WTC11 (cell line): ENCODE measurements around the gene SEC16B. TPM values are rescaled to one million over a fixed set of nuclear protein-coding genes. Genes with fewer than 3 reads are reported as not detected.

ENCODE experiments used
- ATAC-seq: fragments of 200-7000 bp; cut with Tn5 transposase; 2 replicates; pipeline ENCODE4 v1.10.0; 2021; ENCODE audit warnings: mild to moderate bottlenecking, moderate library complexity
- CTCF ChIA-PET: fragments of 300-600 bp; sonication (Branson Sonifier 250); formaldehyde crosslinking; loops from one replicate; lab custom pipeline; 2021; ENCODE audit warnings: antibody characterized with exemption; lab: Charles Lee
- POLR2A ChIA-PET: fragments of 350-600 bp; sonication (Branson Sonifier 250); formaldehyde crosslinking; loops from one replicate; lab custom pipeline; 2021; ENCODE audit warnings: antibody characterized with exemption; lab: Charles Lee
- DNase-seq: peaks from one replicate; pipeline ENCODE4 v3.0.0; 2021; ENCODE audit warnings: low spot score
- H3K27ac Mint-ChIP-seq: 2 replicates; pipeline ENCODE4 v1.8.0; 2021; ENCODE audit warnings: mixed read lengths
- H3K27me3 Mint-ChIP-seq: 2 replicates; pipeline ENCODE4 v1.8.0; 2021; ENCODE audit warnings: low read depth, mild to moderate bottlenecking, moderate library complexity, mixed read lengths
- H3K36me3 Mint-ChIP-seq: 2 replicates; pipeline ENCODE4 v1.8.0; 2021; ENCODE audit warnings: mixed read lengths
- H3K4me1 Mint-ChIP-seq: 2 replicates; pipeline ENCODE4 v1.8.0; 2022; ENCODE audit warnings: mixed read lengths
- H3K4me3 Mint-ChIP-seq: 2 replicates; pipeline ENCODE4 v1.8.0; 2021; ENCODE audit warnings: mild to moderate bottlenecking, moderate library complexity, mixed read lengths
- H3K9me3 Mint-ChIP-seq: 2 replicates; pipeline ENCODE4 v1.8.0; 2021; ENCODE audit warnings: mixed read lengths
- ARID4B ChIP-seq: sonication (generic); formaldehyde crosslinking; IDR thresholded peaks from 2 replicates; pipeline ENCODE4 v1.8.0; 2023; ENCODE audit warnings: missing genetic modification reagents, mild to moderate bottlenecking, borderline replicate concordance
- ATF3 ChIP-seq: sonication (generic); formaldehyde crosslinking; conservative IDR thresholded peaks from 2 replicates; pipeline ENCODE4 v1.8.1; 2022; ENCODE audit warnings: mild to moderate bottlenecking, missing genetic modification reagents
- CBFB ChIP-seq: sonication (generic); formaldehyde crosslinking; IDR thresholded peaks from 2 replicates; pipeline ENCODE4 v1.8.1; 2022; ENCODE audit warnings: mild to moderate bottlenecking, low read depth, missing genetic modification reagents
- ETV6 ChIP-seq: sonication (generic); formaldehyde crosslinking; IDR thresholded peaks from 2 replicates; pipeline ENCODE4 v1.8.1; 2022; ENCODE audit warnings: mild to moderate bottlenecking, missing genetic modification reagents
- FOXJ3 ChIP-seq: sonication (generic); formaldehyde crosslinking; IDR thresholded peaks from 2 replicates; pipeline ENCODE4 v1.9.0; 2021; ENCODE audit warnings: missing genetic modification reagents, mild to moderate bottlenecking, borderline replicate concordance
- FOXP1 ChIP-seq: sonication (generic); formaldehyde crosslinking; IDR thresholded peaks from 2 replicates; pipeline ENCODE4 v1.8.0; 2022; ENCODE audit warnings: missing genetic modification reagents, mild to moderate bottlenecking, moderate library complexity, borderline replicate concordance
- FOXP4 ChIP-seq: sonication (generic); formaldehyde crosslinking; IDR thresholded peaks from 2 replicates; pipeline ENCODE4 v1.8.0; 2022; ENCODE audit warnings: mild to moderate bottlenecking, missing genetic modification reagents
- HMGA2 ChIP-seq: fragments of 250-450 bp; sonication (Bioruptor Pico); IDR thresholded peaks from 2 replicates; pipeline ENCODE4 v1.4.0; 2021; ENCODE audit warnings: mild to moderate bottlenecking, moderate library complexity
- HMGXB4 ChIP-seq: sonication (generic); formaldehyde crosslinking; IDR thresholded peaks from 2 replicates; pipeline ENCODE4 v1.8.1; 2023; ENCODE audit warnings: mild to moderate bottlenecking, moderate library complexity, missing genetic modification reagents
- IRF1 ChIP-seq: sonication (generic); formaldehyde crosslinking; IDR thresholded peaks from 2 replicates; pipeline ENCODE4 v1.8.0; 2023; ENCODE audit warnings: missing genetic modification reagents
- IRF2 ChIP-seq: sonication (generic); formaldehyde crosslinking; IDR thresholded peaks from 2 replicates; pipeline ENCODE4 v1.8.0; 2022; ENCODE audit warnings: low read depth, missing genetic modification reagents, borderline replicate concordance
- JAZF1 ChIP-seq: fragments of 250-450 bp; sonication (Bioruptor Pico); IDR thresholded peaks from 2 replicates; pipeline ENCODE4 v1.9.0; 2021; ENCODE audit warnings: moderate library complexity, mild to moderate bottlenecking, inconsistent platforms
- MYBL2 ChIP-seq: sonication (generic); formaldehyde crosslinking; IDR thresholded peaks from 2 replicates; pipeline ENCODE4 v1.8.1; 2023; ENCODE audit warnings: mild to moderate bottlenecking, moderate library complexity, missing genetic modification reagents
- NFYB ChIP-seq: sonication (generic); formaldehyde crosslinking; conservative IDR thresholded peaks from 2 replicates; pipeline ENCODE4 v1.8.0; 2022; ENCODE audit warnings: low read depth, missing genetic modification reagents
- NR1H2 ChIP-seq: sonication (generic); formaldehyde crosslinking; IDR thresholded peaks from 2 replicates; pipeline ENCODE4 v1.9.0; 2021; ENCODE audit warnings: mild to moderate bottlenecking, moderate library complexity, missing genetic modification reagents
- NR3C1 ChIP-seq: sonication (generic); formaldehyde crosslinking; conservative IDR thresholded peaks from 2 replicates; pipeline ENCODE4 v1.8.1; 2023; ENCODE audit warnings: low read depth, mild to moderate bottlenecking, missing genetic modification reagents
- OVOL2 ChIP-seq: fragments of 250-450 bp; sonication (Bioruptor Pico); IDR thresholded peaks from 2 replicates; pipeline ENCODE4 v1.9.0; 2021; ENCODE audit warnings: mild to moderate bottlenecking, borderline replicate concordance
- PREB ChIP-seq: sonication (generic); formaldehyde crosslinking; IDR thresholded peaks from 2 replicates; pipeline ENCODE4 v1.8.1; 2022; ENCODE audit warnings: mild to moderate bottlenecking, missing genetic modification reagents, moderate library complexity, borderline replicate concordance
- SP1 ChIP-seq: sonication (generic); formaldehyde crosslinking; conservative IDR thresholded peaks from 2 replicates; pipeline ENCODE4 v1.8.1; 2022; ENCODE audit warnings: missing genetic modification reagents
- ZBTB21 ChIP-seq: sonication (generic); formaldehyde crosslinking; IDR thresholded peaks from 2 replicates; pipeline ENCODE4 v1.8.1; 2023; ENCODE audit warnings: mild to moderate bottlenecking, missing genetic modification reagents, borderline replicate concordance
- ZBTB43 ChIP-seq: sonication (generic); formaldehyde crosslinking; IDR thresholded peaks from 2 replicates; pipeline ENCODE4 v1.8.1; 2023; ENCODE audit warnings: mild to moderate bottlenecking, missing genetic modification reagents
- ZNF416 ChIP-seq: fragments of 250-450 bp; sonication (Bioruptor Pico); IDR thresholded peaks from 2 replicates; pipeline ENCODE4 v1.9.0; 2021; ENCODE audit warnings: mild to moderate bottlenecking, inconsistent platforms
- total RNA-seq: library from RNA; stranded (reverse); gene quantifications from 3 replicates; pipeline ENCODE4 v1.2.3, GENCODE V29; 2021

SEC16B gene
- total RNA-seq, 1 experiment from 2014 or later: 0.90 TPM

- POLR2A ChIA-PET: no interaction called here
- H3K27ac Mint-ChIP-seq: no peak overlapping the region
- no peak for TF ChIP-seq HMGXB4
- TF ChIP-seq ZBTB43 (CRISPR knock-in tag): no peak
- no peak for TF ChIP-seq NR3C1
- no peak for TF ChIP-seq PREB (CRISPR knock-in tag)
- TF ChIP-seq ARID4B (CRISPR knock-in tag): no peak
- no peak for TF ChIP-seq ATF3
- TF ChIP-seq ZBTB21 (CRISPR knock-in tag): no peak
- TF ChIP-seq IRF2 (CRISPR knock-in tag): no peak
- TF ChIP-seq JAZF1 (CRISPR knock-in tag): no peak
- no peak for TF ChIP-seq MYBL2 (CRISPR knock-in tag)
- no peaks in the 10 kb centered on the region for H3K36me3 Mint-ChIP-seq
- CTCF ChIA-PET: no interaction called here
- H3K4me3 Mint-ChIP-seq: no peak overlapping the region
- no peaks in the 10 kb centered on the region for H3K9me3 Mint-ChIP-seq
- DNase-seq (no peak), ATAC-seq (no peak)
- H3K27me3 Mint-ChIP-seq: no peaks in the 10 kb centered on the region
- peaks cover 6% of the 10 kb centered on the region for H3K4me1 Mint-ChIP-seq
These were observed 36.0 kb downstream of the SEC16B start for GRCh38 chr1:177933881-177934280.

GRCh38 chr1:177932123-177932522, 37.7 kb downstream of the SEC16B start:
- ATAC-seq (no peak), DNase-seq (no peak)
- Mint-ChIP-seq H3K9me3 (no peaks in the 10 kb centered on the region), H3K36me3 (no peaks in the 10 kb centered on the region), H3K27me3 (no peaks in the 10 kb centered on the region), H3K4me1 (peaks cover 14% of the 10 kb centered on the region), H3K27ac (no peak overlapping the region), H3K4me3 (no peak overlapping the region)
- POLR2A ChIA-PET: interaction anchor here (0.6 kb wide), 1 partner anchor 555 kb away, joined by 3 read pairs; no protein-coding TSS in a partner anchor
- CTCF ChIA-PET: no interaction called here
- no peak for TF ChIP-seq ZBTB21 (CRISPR knock-in tag)
- TF ChIP-seq IRF1: no peak
- TF ChIP-seq JAZF1 (CRISPR knock-in tag): no peak
- no peak for TF ChIP-seq FOXP1 (CRISPR knock-in tag)
- no peak for TF ChIP-seq NFYB (CRISPR knock-in tag)
- no peak for TF ChIP-seq SP1
- TF ChIP-seq ZBTB43 (CRISPR knock-in tag): no peak
- no peak for TF ChIP-seq NR1H2 (CRISPR knock-in tag)
- TF ChIP-seq OVOL2 (CRISPR knock-in tag): no peak
- TF ChIP-seq ETV6 (CRISPR knock-in tag): no peak
- no peak for TF ChIP-seq ZNF416
- no peak for TF ChIP-seq FOXJ3 (CRISPR knock-in tag)
- no peak for TF ChIP-seq CBFB (CRISPR knock-in tag)
- TF ChIP-seq FOXP4: no peak
- TF ChIP-seq HMGA2: no peak
